ENCODE measurements around the gene SHROOM3.

The SHROOM3 gene

DNA sequence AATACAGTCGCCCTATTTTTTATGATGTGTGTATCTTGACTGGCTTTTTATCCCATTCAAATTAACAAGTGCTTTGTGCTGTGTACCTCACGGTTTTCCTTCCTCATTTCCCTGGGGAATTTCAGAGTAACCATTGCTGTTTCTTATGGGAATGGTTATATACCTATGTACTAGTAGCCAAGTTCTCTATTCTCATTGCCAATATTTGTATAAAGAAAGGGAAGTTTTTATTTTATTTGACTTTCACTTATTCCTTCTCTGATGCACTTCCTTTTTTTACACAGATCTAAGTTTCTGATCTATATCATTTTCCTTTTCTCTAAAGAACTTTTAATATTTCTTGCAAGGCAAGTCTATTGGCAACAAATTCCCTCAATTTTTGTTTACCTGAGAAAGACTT, 281.6 kb downstream of the SHROOM3 start:
- no peak overlapping the region for H4K8ac ChIP-seq (ENCODE audit: low read length)
- no peak overlapping the region for H2BK120ac ChIP-seq (ENCODE audit: low read depth, low read length)
- no peak for DNase-seq
- H3K4me2 ChIP-seq (ENCODE audit: low read length, poor library complexity, severe bottlenecking): no peak overlapping the region
- H2BK5ac ChIP-seq (ENCODE audit: low read depth, low read length, poor library complexity, severe bottlenecking): no peak overlapping the region
- no peak overlapping the region for H3K4ac ChIP-seq (ENCODE audit: low read depth in 1 of 2, low read length in 2 of 2)
- no peaks in the 10 kb centered on the region for H3K27me3 ChIP-seq (ENCODE audit: control insufficient read depth in 1 of 2, insufficient read depth in 1 of 2, low read length in 2 of 2)
- no peak overlapping the region for H4K91ac ChIP-seq (ENCODE audit: low read length)
- no peak overlapping the region for H2AFZ ChIP-seq (ENCODE audit: low read depth, low read length)
- H3K9ac ChIP-seq (ENCODE audit: low read length): no peak overlapping the region
- H3K9me3 ChIP-seq (ENCODE audit: control insufficient read depth, low read length): no peaks in the 10 kb centered on the region
- H3K23ac ChIP-seq (ENCODE audit: low read length in 2 of 2): no peak overlapping the region
- H3K14ac ChIP-seq (ENCODE audit: low read length in 2 of 2): no peak overlapping the region
- H3K79me1 ChIP-seq (replicated peaks; ENCODE audit: low read length, poor library complexity, severe bottlenecking): peaks cover 6% of the 10 kb centered on the region
- H2BK15ac ChIP-seq (ENCODE audit: low read depth, poor library complexity, severe bottlenecking): no peak overlapping the region
- no peak overlapping the region for H3K27ac ChIP-seq (ENCODE audit: low read length, poor library complexity, severe bottlenecking)
- no peak overlapping the region for H2BK12ac ChIP-seq (ENCODE audit: low read length in 2 of 2)
- no peak overlapping the region for H2AK5ac ChIP-seq (ENCODE audit: low read length, severe bottlenecking)
- no peaks in the 10 kb centered on the region for H3K36me3 ChIP-seq (ENCODE audit: control insufficient read depth in 1 of 2, insufficient read depth in 2 of 2, low read depth in 1 of 2, low read length in 2 of 2)
- WGBS: no CpG with 5 or more reads among the region's 2 CpGs
- no peak overlapping the region for H3K18ac ChIP-seq (ENCODE audit: low read depth in 1 of 2, low read length in 2 of 2)
- H3K4me3 ChIP-seq (ENCODE audit: insufficient read depth in 1 of 2, low read depth in 1 of 2, low read length in 2 of 2): no peak overlapping the region
- H3K4me1 ChIP-seq (ENCODE audit: control insufficient read depth, insufficient read depth, low read depth, low read length): no peaks in the 10 kb centered on the region

DNA sequence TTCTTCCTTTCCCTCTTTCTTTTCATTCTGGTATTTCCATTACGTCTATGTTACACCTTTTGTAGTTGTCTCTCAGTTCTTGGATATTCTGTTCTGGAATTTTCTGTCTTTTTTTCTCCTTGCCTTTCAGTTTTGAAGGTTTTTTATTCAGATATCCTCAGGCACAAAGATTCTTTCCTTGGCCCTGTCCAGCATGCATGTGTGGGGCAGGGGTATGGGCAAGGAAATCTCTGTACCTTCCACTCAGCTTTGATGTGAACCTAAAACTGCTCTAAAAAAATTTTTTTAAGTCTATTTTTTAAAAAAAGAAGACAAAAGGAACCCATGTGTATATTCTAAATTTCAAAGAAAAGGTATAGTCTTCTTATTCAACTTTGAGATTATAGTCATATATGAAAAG, 282.4 kb downstream of the SHROOM3 start:
- WGBS: no CpG with 5 or more reads among the region's 1 CpG
- H3K4me3 ChIP-seq (ENCODE audit: insufficient read depth in 1 of 2, low read depth in 1 of 2, low read length in 2 of 2): no peak overlapping the region
- H2AK5ac ChIP-seq (ENCODE audit: low read length, severe bottlenecking): no peak overlapping the region
- no peak overlapping the region for H2BK120ac ChIP-seq (ENCODE audit: low read depth, low read length)
- H4K91ac ChIP-seq (ENCODE audit: low read length): no peak overlapping the region
- no peak overlapping the region for H3K18ac ChIP-seq (ENCODE audit: low read depth in 1 of 2, low read length in 2 of 2)
- H2BK5ac ChIP-seq (ENCODE audit: low read depth, low read length, poor library complexity, severe bottlenecking): no peak overlapping the region
- H3K9me3 ChIP-seq (ENCODE audit: control insufficient read depth, low read length): no peaks in the 10 kb centered on the region
- H3K27ac ChIP-seq (ENCODE audit: low read length, poor library complexity, severe bottlenecking): no peak overlapping the region
- no peak overlapping the region for H3K14ac ChIP-seq (ENCODE audit: low read length in 2 of 2)
- H3K23ac ChIP-seq (ENCODE audit: low read length in 2 of 2): no peak overlapping the region
- peaks cover 6% of the 10 kb centered on the region for H3K79me1 ChIP-seq (replicated peaks; ENCODE audit: low read length, poor library complexity, severe bottlenecking)
- no peak overlapping the region for H2AFZ ChIP-seq (ENCODE audit: low read depth, low read length)
- H3K4ac ChIP-seq (ENCODE audit: low read depth in 1 of 2, low read length in 2 of 2): no peak overlapping the region
- no peak overlapping the region for H4K8ac ChIP-seq (ENCODE audit: low read length)
- no peak overlapping the region for H3K4me2 ChIP-seq (ENCODE audit: low read length, poor library complexity, severe bottlenecking)
- H2BK12ac ChIP-seq (ENCODE audit: low read length in 2 of 2): no peak overlapping the region
- no peak overlapping the region for H2BK15ac ChIP-seq (ENCODE audit: low read depth, poor library complexity, severe bottlenecking)
- H3K27me3 ChIP-seq (ENCODE audit: control insufficient read depth in 1 of 2, insufficient read depth in 1 of 2, low read length in 2 of 2): no peaks in the 10 kb centered on the region
- H3K36me3 ChIP-seq (ENCODE audit: control insufficient read depth in 1 of 2, insufficient read depth in 2 of 2, low read depth in 1 of 2, low read length in 2 of 2): no peaks in the 10 kb centered on the region
- no peaks in the 10 kb centered on the region for H3K4me1 ChIP-seq (ENCODE audit: control insufficient read depth, insufficient read depth, low read depth, low read length)
- no peak overlapping the region for H3K9ac ChIP-seq (ENCODE audit: low read length)
- DNase-seq: no peak

DNA sequence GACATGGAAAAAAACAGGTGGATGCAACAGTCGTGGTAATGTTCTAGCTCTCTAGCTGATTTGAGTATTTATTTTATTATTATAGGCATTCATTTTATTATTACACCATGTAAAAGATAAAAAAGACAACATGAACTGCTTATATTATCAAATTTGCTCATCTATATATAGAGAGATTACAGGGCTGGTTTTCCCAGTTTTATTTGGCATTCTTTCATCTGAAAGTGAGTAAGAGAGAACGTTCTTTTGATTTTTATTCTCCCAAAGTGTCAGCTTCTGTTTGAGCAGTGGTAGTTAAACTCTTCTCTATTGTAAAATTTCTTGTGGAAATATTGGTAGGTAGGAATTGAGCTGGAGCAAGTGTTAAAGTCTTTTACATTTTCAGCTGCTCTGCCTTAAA, 283.0 kb downstream of the SHROOM3 start:
- Histone ChIP-seq H2BK5ac (ENCODE audit: low read depth, low read length, poor library complexity, severe bottlenecking) (no peak overlapping the region), H2AFZ (ENCODE audit: low read depth, low read length) (no peak overlapping the region), H2BK120ac (ENCODE audit: low read depth, low read length) (no peak overlapping the region), H3K36me3 (ENCODE audit: control insufficient read depth in 1 of 2, insufficient read depth in 2 of 2, low read depth in 1 of 2, low read length in 2 of 2) (no peaks in the 10 kb centered on the region), H3K14ac (ENCODE audit: low read length in 2 of 2) (no peak overlapping the region), H3K9me3 (ENCODE audit: control insufficient read depth, low read length) (no peaks in the 10 kb centered on the region), H3K4me2 (ENCODE audit: low read length, poor library complexity, severe bottlenecking) (no peak overlapping the region), H4K8ac (ENCODE audit: low read length) (no peak overlapping the region), H3K79me1 (replicated peaks; ENCODE audit: low read length, poor library complexity, severe bottlenecking) (peaks cover 6% of the 10 kb centered on the region), H2AK5ac (ENCODE audit: low read length, severe bottlenecking) (no peak overlapping the region), H3K27ac (ENCODE audit: low read length, poor library complexity, severe bottlenecking) (no peak overlapping the region), H2BK12ac (ENCODE audit: low read length in 2 of 2) (no peak overlapping the region), H3K27me3 (ENCODE audit: control insufficient read depth in 1 of 2, insufficient read depth in 1 of 2, low read length in 2 of 2) (no peaks in the 10 kb centered on the region), H4K91ac (ENCODE audit: low read length) (no peak overlapping the region), H3K4me3 (ENCODE audit: insufficient read depth in 1 of 2, low read depth in 1 of 2, low read length in 2 of 2) (no peak overlapping the region), H3K18ac (ENCODE audit: low read depth in 1 of 2, low read length in 2 of 2) (no peak overlapping the region), H3K4ac (ENCODE audit: low read depth in 1 of 2, low read length in 2 of 2) (no peak overlapping the region), H2BK15ac (ENCODE audit: low read depth, poor library complexity, severe bottlenecking) (no peak overlapping the region), H3K23ac (ENCODE audit: low read length in 2 of 2) (no peak overlapping the region), H3K9ac (ENCODE audit: low read length) (no peak overlapping the region), H3K4me1 (ENCODE audit: control insufficient read depth, insufficient read depth, low read depth, low read length) (no peaks in the 10 kb centered on the region)
- WGBS: 75% methylated on average over 1 of the region's 2 CpGs
- no peak for DNase-seq

DNA sequence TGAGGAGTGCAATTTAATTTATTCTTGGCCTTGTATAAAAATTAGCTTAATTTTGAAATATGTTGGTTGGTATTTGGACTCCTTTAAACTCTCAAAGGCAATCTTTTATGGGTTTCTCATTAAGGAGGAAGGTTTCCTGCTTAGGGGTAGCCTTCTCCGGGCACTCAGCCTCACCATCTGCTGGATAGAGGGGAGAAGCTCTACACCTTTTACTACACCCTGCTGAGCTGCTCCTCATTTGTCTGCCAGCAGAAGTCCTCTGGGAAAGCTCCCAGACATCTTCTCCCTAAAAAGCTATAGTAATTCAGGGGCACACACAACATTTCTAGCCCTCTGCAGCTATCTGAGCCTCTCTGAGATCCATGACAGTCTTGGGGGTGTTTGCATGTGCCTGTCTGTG, 283.8 kb downstream of the SHROOM3 start:
- H3K27me3 ChIP-seq (ENCODE audit: control insufficient read depth in 1 of 2, insufficient read depth in 1 of 2, low read length in 2 of 2): no peaks in the 10 kb centered on the region
- H2BK5ac ChIP-seq (ENCODE audit: low read depth, low read length, poor library complexity, severe bottlenecking): no peak overlapping the region
- H3K4me3 ChIP-seq (ENCODE audit: insufficient read depth in 1 of 2, low read depth in 1 of 2, low read length in 2 of 2): no peak overlapping the region
- no peak overlapping the region for H2BK15ac ChIP-seq (ENCODE audit: low read depth, poor library complexity, severe bottlenecking)
- no peak overlapping the region for H2AK5ac ChIP-seq (ENCODE audit: low read length, severe bottlenecking)
- no peak overlapping the region for H3K4ac ChIP-seq (ENCODE audit: low read depth in 1 of 2, low read length in 2 of 2)
- no peaks in the 10 kb centered on the region for H3K9me3 ChIP-seq (ENCODE audit: control insufficient read depth, low read length)
- no peak overlapping the region for H4K91ac ChIP-seq (ENCODE audit: low read length)
- no peak overlapping the region for H3K27ac ChIP-seq (ENCODE audit: low read length, poor library complexity, severe bottlenecking)
- no peak overlapping the region for H2BK12ac ChIP-seq (ENCODE audit: low read length in 2 of 2)
- no peak overlapping the region for H3K9ac ChIP-seq (ENCODE audit: low read length)
- H3K14ac ChIP-seq (ENCODE audit: low read length in 2 of 2): no peak overlapping the region
- H3K4me1 ChIP-seq (ENCODE audit: control insufficient read depth, insufficient read depth, low read depth, low read length): no peaks in the 10 kb centered on the region
- WGBS: 50% methylated on average over 1 of the region's 1 CpG
- H2BK120ac ChIP-seq (ENCODE audit: low read depth, low read length): no peak overlapping the region
- no peak overlapping the region for H3K4me2 ChIP-seq (ENCODE audit: low read length, poor library complexity, severe bottlenecking)
- DNase-seq: no peak
- no peaks in the 10 kb centered on the region for H3K36me3 ChIP-seq (ENCODE audit: control insufficient read depth in 1 of 2, insufficient read depth in 2 of 2, low read depth in 1 of 2, low read length in 2 of 2)
- no peak overlapping the region for H3K23ac ChIP-seq (ENCODE audit: low read length in 2 of 2)
- H4K8ac ChIP-seq (ENCODE audit: low read length): no peak overlapping the region
- no peak overlapping the region for H2AFZ ChIP-seq (ENCODE audit: low read depth, low read length)
- H3K79me1 ChIP-seq (replicated peaks; ENCODE audit: low read length, poor library complexity, severe bottlenecking): peaks cover 6% of the 10 kb centered on the region
- H3K18ac ChIP-seq (ENCODE audit: low read depth in 1 of 2, low read length in 2 of 2): no peak overlapping the region
